Activated CD8-positive, alpha-beta T cell treated with anti-CD3 and anti-CD28 coated beads, Interleukin-2, amount 10 ng/mL, durations not matched to agents 7 days and 5 days (primary cell): ENCODE results near the gene SCN4B. TPM values are rescaled to one million over a fixed set of nuclear protein-coding genes. Genes with fewer than 3 reads are reported as not detected.
A peak's percentile ranks its signal among the peaks of the same experiment; 100 is the strongest.
"Not testable (repeated sequence)": the region's sequence is repeated elsewhere in the genome, so short reads cannot be mapped to it uniquely, and the experiment has no call there.

Source experiments
- ATAC-seq: fragments of 150-1000 bp; cut with Tn5 transposase; one replicate; pipeline ENCODE4 v1.10.0; 2021; ENCODE audit warnings: moderate library complexity
- CTCF ChIA-PET: fragments of 350-600 bp; sonication (Branson Sonifier 250); formaldehyde crosslinking; loops from one replicate; lab custom pipeline; 2021; ENCODE audit warnings: antibody characterized with exemption; lab: Charles Lee
- POLR2A ChIA-PET: fragments of 350-600 bp; sonication (Branson Sonifier 250); formaldehyde crosslinking; loops from one replicate; lab custom pipeline; 2021; ENCODE audit warnings: antibody characterized with exemption; lab: Charles Lee
- DNase-seq: peaks from one replicate; pipeline ENCODE4 v3.0.0-alpha.2; 2020
- H3K27ac Mint-ChIP-seq: one replicate; pipeline ENCODE4 v1.8.0; 2021; ENCODE audit warnings: mild to moderate bottlenecking, mixed read lengths
- H3K27me3 Mint-ChIP-seq: one replicate; pipeline ENCODE4 v1.8.0; 2021; ENCODE audit warnings: low read depth, mixed read lengths
- H3K36me3 Mint-ChIP-seq: one replicate; pipeline ENCODE4 v1.8.0; 2021; ENCODE audit warnings: low read depth, mixed read lengths
- H3K4me1 Mint-ChIP-seq: one replicate; pipeline ENCODE4 v1.8.0; 2021; ENCODE audit warnings: low read depth, mixed read lengths
- H3K4me3 Mint-ChIP-seq: one replicate; pipeline ENCODE4 v1.8.0; 2021; ENCODE audit warnings: mild to moderate bottlenecking, mixed read lengths
- H3K9me3 Mint-ChIP-seq: one replicate; pipeline ENCODE4 v1.8.0; 2022; ENCODE audit warnings: mixed read lengths; ENCODE audit not compliant: insufficient read depth
- total RNA-seq, 2 experiments: library from RNA; stranded (reverse); gene quantifications; one replicate each; pipeline ENCODE4 v1.2.3, GENCODE V29; 2021

Gene SCN4B
- total RNA-seq, 2 experiments from 2014 or later: 0.05 TPM

DNA sequence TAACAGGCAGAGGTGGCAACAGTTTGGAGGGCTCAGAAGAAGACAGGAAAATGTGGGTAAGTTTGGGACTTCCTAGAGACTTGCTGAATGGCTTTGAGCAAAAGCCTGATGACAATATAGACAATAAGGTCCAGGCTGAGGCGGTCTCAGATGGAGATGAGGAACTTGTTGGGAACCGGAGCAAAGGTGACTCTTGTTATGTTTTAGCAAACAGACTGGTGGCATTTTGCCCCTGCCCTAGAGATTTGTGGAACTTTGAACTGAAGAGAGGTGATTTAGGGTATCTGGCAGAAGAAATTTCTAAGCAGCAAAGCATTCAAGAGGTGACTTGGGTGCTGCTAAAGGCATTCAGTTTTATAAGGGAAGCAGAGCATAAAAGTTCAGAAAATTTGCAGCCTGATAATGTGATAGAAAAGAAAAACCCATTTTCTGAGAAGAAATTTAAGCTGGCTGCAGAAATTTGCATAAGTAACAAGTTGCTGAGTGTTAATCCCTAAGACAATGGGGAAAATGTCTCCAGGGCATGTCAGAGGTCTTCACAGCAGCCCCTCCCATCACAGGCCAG, 38.4 kb upstream of the SCN4B start:
- not testable (repeated sequence) for H3K27ac Mint-ChIP-seq, H3K9me3 Mint-ChIP-seq, H3K4me1 Mint-ChIP-seq, H3K4me3 Mint-ChIP-seq, DNase-seq, ATAC-seq
- Mint-ChIP-seq H3K36me3 (peaks cover 51% of the 10 kb centered on the region), H3K27me3 (peaks cover 24% of the 10 kb centered on the region)
- CTCF ChIA-PET: interaction anchor here (1.6 kb wide), 1 partner anchor 19 kb away, joined by 7 read pairs; no protein-coding TSS in a partner anchor
- POLR2A ChIA-PET: interaction anchor here (0.9 kb wide), 1 partner anchor 90 kb away, joined by 3 read pairs; no protein-coding TSS in a partner anchor

- Mint-ChIP-seq H3K27me3 (peaks cover 31% of the 10 kb centered on the region), H3K9me3 (no peaks in the 10 kb centered on the region), H3K4me1 (peaks cover 3% of the 10 kb centered on the region), H3K27ac (no peak overlapping the region), H3K4me3 (no peak overlapping the region), H3K36me3 (peaks cover 11% of the 10 kb centered on the region)
- DNase-seq: no peak
- CTCF ChIA-PET: interaction anchor here (1.0 to 3.2 kb wide), 4 partner anchors 12 to 30 kb away, joined by 3 to 26 read pairs (median 10); no protein-coding TSS in a partner anchor
- no peak for ATAC-seq
- POLR2A ChIA-PET: no interaction called here
These were observed 33.9 kb upstream of the SCN4B start for GRCh38 chr11:118186346-118187107.

- POLR2A ChIA-PET: no interaction called here
- CTCF ChIA-PET: interaction anchor here (1.0 to 2.7 kb wide), 5 partner anchors 13 to 111 kb away, joined by 3 to 26 read pairs (median 5); no protein-coding TSS in a partner anchor
- Mint-ChIP-seq H3K27ac (no peak overlapping the region), H3K4me1 (peaks cover 6% of the 10 kb centered on the region), H3K27me3 (peaks cover 25% of the 10 kb centered on the region), H3K9me3 (no peaks in the 10 kb centered on the region), H3K36me3 (no peaks in the 10 kb centered on the region), H3K4me3 (no peak overlapping the region)
- ATAC-seq: no peak
- no peak for DNase-seq
These were observed 32.4 kb upstream of the SCN4B start for GRCh38 chr11:118184784-118185579.

DNA sequence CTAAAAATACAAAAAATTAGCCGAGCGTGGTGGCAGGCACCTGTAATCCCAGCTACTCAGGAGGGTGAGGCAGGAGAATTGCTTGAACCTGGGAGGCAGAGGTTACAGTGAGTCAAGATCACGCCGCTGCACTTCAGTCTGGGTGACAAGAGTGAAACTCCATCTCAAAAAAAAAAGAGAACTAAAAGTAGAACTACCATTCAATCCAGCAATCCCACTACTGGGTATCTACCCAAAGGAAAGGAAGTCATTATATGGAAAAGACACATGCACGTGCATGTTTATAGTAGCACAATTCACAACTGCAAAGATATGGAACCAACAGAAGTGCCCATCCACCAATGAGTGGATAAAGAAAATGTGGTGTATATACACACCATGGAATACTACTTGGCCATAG, 31.1 kb upstream of the SCN4B start:
- CTCF ChIA-PET: interaction anchor here (2.7 kb wide), 1 partner anchor 12 kb away, joined by 26 read pairs; no protein-coding TSS in a partner anchor
- ATAC-seq, DNase-seq, H3K36me3 Mint-ChIP-seq, POLR2A ChIA-PET, H3K4me3 Mint-ChIP-seq, H3K4me1 Mint-ChIP-seq, H3K9me3 Mint-ChIP-seq, H3K27ac Mint-ChIP-seq: not testable (repeated sequence)
- H3K27me3 Mint-ChIP-seq: peaks cover 20% of the 10 kb centered on the region

DNA sequence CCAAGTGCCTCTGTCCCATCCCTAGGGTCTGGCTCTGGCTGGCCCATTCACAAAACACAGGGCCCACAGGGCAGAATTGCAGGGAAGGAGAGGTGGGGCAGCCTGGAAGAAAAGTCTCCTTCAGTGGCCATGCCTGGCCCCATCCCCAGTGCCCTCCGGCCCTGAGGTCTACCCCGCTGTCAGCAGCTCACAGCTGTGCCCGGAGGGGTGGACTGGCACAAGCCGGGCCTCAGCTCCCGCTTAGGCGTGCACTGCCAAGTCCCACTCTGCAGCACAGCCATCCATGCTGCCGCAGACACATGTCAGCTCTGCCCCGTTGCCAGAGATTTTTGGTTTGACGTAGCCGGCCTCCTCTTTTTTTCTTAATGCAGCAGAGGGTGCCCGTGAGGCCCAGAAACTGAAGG, 27.7 kb upstream of the SCN4B start:
- peaks cover 21% of the 10 kb centered on the region for H3K27me3 Mint-ChIP-seq
- H3K4me3 Mint-ChIP-seq: no peak overlapping the region
- no peaks in the 10 kb centered on the region for H3K36me3 Mint-ChIP-seq
- peak; percentile 51 for ATAC-seq
- DNase-seq: peak; percentile 30
- peaks cover 6% of the 10 kb centered on the region for H3K4me1 Mint-ChIP-seq
- no peak overlapping the region for H3K27ac Mint-ChIP-seq
- ChIA-PET POLR2A (interaction anchor here (0.6 to 0.9 kb wide), 2 partner anchors 22 to 275 kb away, joined by 3 read pairs; no protein-coding TSS in a partner anchor), CTCF (interaction anchor here (0.7 to 4.0 kb wide), 6 partner anchors 9 to 185 kb away, joined by 3 to 44 read pairs (median 5); no protein-coding TSS in a partner anchor)
- H3K9me3 Mint-ChIP-seq: no peaks in the 10 kb centered on the region

GRCh38 chr11:118176778-118177134, 24.1 kb upstream of the SCN4B start:
- Mint-ChIP-seq H3K4me3 (no peak overlapping the region), H3K36me3 (no peaks in the 10 kb centered on the region), H3K27me3 (peaks cover 14% of the 10 kb centered on the region), H3K27ac (no peak overlapping the region), H3K9me3 (no peaks in the 10 kb centered on the region), H3K4me1 (peaks cover 8% of the 10 kb centered on the region)
- ATAC-seq (no peak), DNase-seq (no peak)
- ChIA-PET POLR2A (no interaction called here), CTCF (interaction anchor here (0.8 to 1.4 kb wide), 2 partner anchors 104 to 114 kb away, joined by 3 read pairs; no protein-coding TSS in a partner anchor)

DNA sequence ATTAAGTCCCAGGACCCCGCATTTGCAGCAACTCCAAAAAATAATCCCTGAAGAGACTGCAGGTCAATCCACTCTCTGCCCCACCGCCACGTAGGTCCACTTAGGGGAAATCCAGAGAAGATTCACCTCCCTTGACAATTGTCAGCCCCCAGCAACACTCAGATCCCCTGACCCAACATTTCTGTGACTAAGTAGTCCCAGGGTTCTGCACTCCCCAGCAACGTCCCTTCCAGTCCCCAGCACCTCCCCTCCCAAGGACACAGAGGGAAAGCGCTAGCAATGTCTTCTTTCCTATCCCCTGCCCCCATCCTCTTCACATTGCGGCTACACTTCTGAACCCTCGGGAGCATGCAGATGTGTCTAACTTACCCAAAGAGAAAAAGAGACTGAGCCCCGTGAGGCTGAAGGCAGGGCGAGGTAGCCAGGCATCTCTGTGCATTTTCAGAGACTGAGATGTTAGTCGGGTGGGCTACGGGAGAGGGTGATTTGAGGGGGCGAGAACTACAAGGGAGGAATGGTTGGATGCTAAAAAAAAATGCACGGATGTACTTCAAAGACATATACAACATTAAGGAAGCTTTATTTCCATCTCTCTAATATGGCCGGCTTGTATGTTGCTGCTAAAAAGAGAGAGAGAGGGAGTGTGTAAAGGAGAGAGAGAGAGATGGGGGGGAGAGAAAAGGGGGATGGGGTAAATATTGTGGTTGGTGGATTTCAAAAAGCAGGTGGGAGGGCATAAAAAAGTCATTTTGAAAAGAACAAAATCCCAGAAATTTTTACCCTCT, 23.6 kb upstream of the SCN4B start, which contains the start of gene SCN2B:
SCN2B (minus strand) TSS at position 647 of the 785 bp plus-strand sequence; CDS start at position 439, 208 bp downstream.
- no peaks in the 10 kb centered on the region for H3K9me3 Mint-ChIP-seq
- H3K4me3 Mint-ChIP-seq: no peak within 1 kb of the TSS
- no peak within 1 kb of the TSS for H3K27ac Mint-ChIP-seq
- CTCF ChIA-PET: interaction anchor here (0.8 to 1.4 kb wide), 2 partner anchors 104 to 114 kb away, joined by 3 read pairs; no protein-coding TSS in a partner anchor
- ATAC-seq (no peak), DNase-seq (no peak)
- POLR2A ChIA-PET: interaction anchor here (0.6 to 0.7 kb wide), 2 partner anchors 68 to 468 kb away, joined by 3 to 9 read pairs; no protein-coding TSS in a partner anchor
- H3K4me1 Mint-ChIP-seq: peaks cover 12% of the 10 kb centered on the region
- peaks cover 14% of the 10 kb centered on the region for H3K27me3 Mint-ChIP-seq
- no peaks in the 10 kb centered on the region for H3K36me3 Mint-ChIP-seq

DNA sequence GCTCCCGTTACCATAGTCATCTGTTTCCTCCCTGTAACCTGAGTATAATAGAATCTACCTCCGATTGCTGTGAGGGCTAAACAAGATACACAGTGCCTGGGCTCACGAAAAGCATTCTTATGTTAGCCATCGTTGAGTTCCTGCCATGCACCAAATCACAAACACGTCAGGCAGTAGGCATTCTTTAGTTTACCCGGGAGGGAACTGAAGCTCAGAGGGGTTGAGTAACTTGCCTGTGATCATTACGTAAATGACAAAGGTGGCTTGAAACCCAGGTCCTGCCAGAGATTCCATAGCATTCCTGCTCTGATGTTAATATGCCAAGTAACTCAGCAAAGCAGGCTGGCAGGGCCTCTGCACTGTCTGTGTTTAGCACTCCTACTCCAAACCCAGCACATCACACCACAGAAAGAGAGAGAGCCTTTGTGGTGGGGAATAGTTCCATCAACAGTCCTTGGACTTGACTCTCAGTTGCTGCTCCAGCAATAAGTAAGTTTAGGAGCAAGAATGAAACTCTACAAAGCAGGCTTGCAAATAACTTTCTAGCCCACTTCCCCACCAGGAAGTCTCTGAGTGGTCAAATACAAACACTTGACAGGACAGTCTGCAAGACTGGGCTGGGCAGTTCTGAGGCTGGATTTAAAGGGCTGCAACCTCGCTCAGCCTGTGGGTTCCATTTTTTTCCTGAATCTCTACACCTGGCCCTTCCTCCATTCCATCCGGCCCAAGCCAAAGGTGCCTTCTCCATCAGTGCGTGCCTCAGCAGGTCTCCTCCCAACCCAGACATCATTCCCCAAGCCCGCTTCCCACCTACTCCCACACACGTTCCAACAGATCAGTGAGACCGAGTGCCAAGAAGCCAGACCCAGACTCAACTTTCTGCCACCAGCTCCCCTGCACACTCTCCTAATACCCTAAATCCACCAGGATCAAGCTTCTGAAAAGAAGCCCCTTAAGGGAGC, 22.7 kb upstream of the SCN4B start:
- CTCF ChIA-PET: no interaction called here
- no peak overlapping the region for H3K4me3 Mint-ChIP-seq
- H3K9me3 Mint-ChIP-seq: no peaks in the 10 kb centered on the region
- no peak overlapping the region for H3K27ac Mint-ChIP-seq
- POLR2A ChIA-PET: no interaction called here
- ATAC-seq (no peak), DNase-seq (no peak)
- peaks cover 15% of the 10 kb centered on the region for H3K27me3 Mint-ChIP-seq
- H3K36me3 Mint-ChIP-seq: no peaks in the 10 kb centered on the region
- peaks cover 10% of the 10 kb centered on the region for H3K4me1 Mint-ChIP-seq

- ChIA-PET CTCF (interaction anchor here (4.5 kb wide), 1 partner anchor 17 kb away, joined by 83 read pairs; no protein-coding TSS in a partner anchor), POLR2A (no interaction called here)
- Mint-ChIP-seq H3K36me3 (no peaks in the 10 kb centered on the region), H3K4me3 (no peak overlapping the region), H3K9me3 (no peaks in the 10 kb centered on the region), H3K4me1 (peaks cover 10% of the 10 kb centered on the region), H3K27me3 (peaks cover 18% of the 10 kb centered on the region), H3K27ac (no peak overlapping the region)
- DNase-seq: no peak
- no peak for ATAC-seq
These were observed 21.5 kb upstream of the SCN4B start for GRCh38 chr11:118174006-118174567.

- Mint-ChIP-seq H3K4me3 (no peak overlapping the region), H3K27ac (no peak overlapping the region), H3K36me3 (no peaks in the 10 kb centered on the region), H3K27me3 (peaks cover 20% of the 10 kb centered on the region), H3K9me3 (no peaks in the 10 kb centered on the region), H3K4me1 (peaks cover 10% of the 10 kb centered on the region)
- ChIA-PET POLR2A (no interaction called here), CTCF (interaction anchor here (0.6 to 4.6 kb wide), 46 partner anchors 8 to 716 kb away, joined by 3 to 100 read pairs (median 4); no protein-coding TSS in a partner anchor)
- no peak for ATAC-seq
- DNase-seq: no peak
These were observed 19.7 kb upstream of the SCN4B start for GRCh38 chr11:118172356-118172755.
